K562 (cell line): Measurements from ENCODE around the gene EGLN1. TPM values are rescaled to one million over a fixed set of nuclear protein-coding genes. Genes with fewer than 3 reads are reported as not detected.

Source experiments
- ATAC-seq: fragments of 200-7000 bp; cut with Tn5 transposase; 3 replicates; pipeline ENCODE4 v1.9.1; 2020; ENCODE audit warnings: moderate library complexity
- BruUV-seq: library from RNA; stranded (reverse); fragments of 400-500 nt; replicated peaks from 2 replicates; lab custom pipeline; 2021; lab: Mats Ljungman, UMichigan
- CTCF ChIA-PET: fragments of 300-600 bp; formaldehyde crosslinking; extraction: SDS; loops from one replicate; lab custom pipeline; 2021; ENCODE audit warnings: low intra/inter-chr PET ratio; lab: Yijun Ruan, JAX
- POLR2A ChIA-PET: fragments of 300-600, 350-650 bp; sonication (Branson Sonifier 250); formaldehyde crosslinking; extraction: SDS; loops from one replicate; lab custom pipeline; 2021; ENCODE audit warnings: antibody characterized with exemption, inconsistent platforms; lab: Yijun Ruan, JAX
- DNase-seq, 4 experiments: peaks; one replicate each; pipeline versions ENCODE4 v3.0.0 to v3.0.0-alpha.2; 2011 to 2018; ENCODE audit warnings: low spot score in 3 of 4, mixed read lengths in 3 of 4; ENCODE audit errors: extremely low read depth in 1 of 4
- FAIRE-seq: peaks from 2 replicates; lab custom pipeline; 2011; peaks lifted over from hg19 to GRCh38; lab: Jason Lieb, UNC
- H2AFZ ChIP-seq: 2 replicates; pipeline ENCODE4 v1.6.0; 2011; ENCODE audit warnings: low read depth, low read length, control low read depth, inconsistent platforms
- H3K27ac ChIP-seq: fragments of 200-600 bp; 3 replicates; pipeline ENCODE4 v1.8.0; 2011; ENCODE audit warnings: low read depth, mild to moderate bottlenecking, control low read depth, inconsistent platforms, low read length, moderate library complexity, mixed read lengths; ENCODE audit errors: extremely low read depth
- H3K27me3 ChIP-seq, 2 experiments: fragments of 300-600 bp in 1 of 2; 2 replicates in 1 of 2; 3 replicates in 1 of 2; pipeline versions ENCODE4 v1.6.0 to v1.8.0; 2011; ENCODE audit warnings: inconsistent platforms in 2 of 2, low read length in 2 of 2, mild to moderate bottlenecking in 1 of 2, mixed read lengths in 1 of 2, moderate library complexity in 1 of 2; ENCODE audit not compliant: control insufficient read depth in 2 of 2, insufficient read depth in 2 of 2
- H3K36me3 ChIP-seq: fragments of 300-600 bp; 3 replicates; pipeline ENCODE4 v1.8.0; 2011; ENCODE audit warnings: mild to moderate bottlenecking, low read length, inconsistent platforms; ENCODE audit not compliant: control insufficient read depth, insufficient read depth
- H3K4me1 ChIP-seq, 2 experiments: fragments of 200-600 bp in 1 of 2; replicated peaks in 1 of 2; 2 replicates in 1 of 2; 3 replicates in 1 of 2; pipeline versions ENCODE4 v1.5.1 to v1.8.0; 2011; ENCODE audit warnings: inconsistent platforms in 2 of 2, low read length in 2 of 2, mild to moderate bottlenecking in 1 of 2, mixed read lengths in 1 of 2, moderate library complexity in 1 of 2; ENCODE audit not compliant: control insufficient read depth in 2 of 2, insufficient read depth in 2 of 2
- H3K4me2 ChIP-seq: 2 replicates; pipeline ENCODE4 v1.6.1; 2011; ENCODE audit warnings: low read length, control low read depth, inconsistent platforms, mixed read lengths; ENCODE audit not compliant: insufficient read depth
- H3K4me3 ChIP-seq: fragments of 200-600 bp; sonication (generic), shearing (Covaris generic); 2 replicates; pipeline ENCODE4 v1.5.1; 2016; ENCODE audit warnings: control low read depth, inconsistent platforms
- H3K79me2 ChIP-seq: fragments of 200-600 bp; 3 replicates; pipeline ENCODE4 v1.8.0; 2011; ENCODE audit warnings: low read length, inconsistent platforms; ENCODE audit not compliant: control insufficient read depth, insufficient read depth
- H3K9ac ChIP-seq, 2 experiments: 2 replicates each; pipeline versions ENCODE4 v1.6.0 to v1.6.1; 2011; ENCODE audit warnings: low read depth in 2 of 2, low read length in 2 of 2, control low read depth in 1 of 2, inconsistent platforms in 1 of 2, mild to moderate bottlenecking in 1 of 2, mixed read lengths in 1 of 2; ENCODE audit not compliant: insufficient read depth in 1 of 2
- H3K9me1 ChIP-seq: one replicate; pipeline ENCODE4 v1.6.0; 2011; ENCODE audit warnings: inconsistent platforms, mild to moderate bottlenecking, low read length, moderate library complexity; ENCODE audit not compliant: control insufficient read depth, insufficient read depth
- H3K9me3 ChIP-seq: replicated peaks from 2 replicates; pipeline ENCODE4 v1.5.1; 2011; ENCODE audit warnings: low read depth, low read length, inconsistent platforms; ENCODE audit not compliant: control insufficient read depth, insufficient read depth
- H4K20me1 ChIP-seq: replicated peaks from 2 replicates; pipeline ENCODE4 v1.6.1; 2011; ENCODE audit warnings: low read length, inconsistent platforms, mixed read lengths; ENCODE audit not compliant: control insufficient read depth, insufficient read depth
- CBX2 ChIP-seq: fragments of 200-600 bp; sonication (generic); IDR thresholded peaks from one replicate; pipeline ENCODE4 v1.6.1; 2012; ENCODE audit warnings: mild to moderate bottlenecking, low read length, inconsistent platforms; ENCODE audit not compliant: insufficient read depth, poor library complexity, severe bottlenecking
- EHMT2 ChIP-seq: fragments of 450-650 bp; IDR thresholded peaks from 2 replicates; pipeline ENCODE4 v1.6.1; 2018; ENCODE audit warnings: antibody characterized with exemption
- FOXJ3 ChIP-seq: sonication (generic); formaldehyde crosslinking; IDR thresholded peaks from 2 replicates; pipeline ENCODE4 v1.4.0; 2020; ENCODE audit warnings: mild to moderate bottlenecking, missing genetic modification reagents
- GABPB2 ChIP-seq: fragments of 250-450 bp; sonication (Bioruptor Pico); conservative IDR thresholded peaks from 2 replicates; pipeline ENCODE4 v1.5.1; 2021; ENCODE audit warnings: mild to moderate bottlenecking
- HMGN3 ChIP-seq: IDR thresholded peaks from 2 replicates; pipeline ENCODE4 v1.6.1; 2011; ENCODE audit warnings: borderline replicate concordance, low read depth, mild to moderate bottlenecking, mixed read lengths, low read length; ENCODE audit not compliant: insufficient read length; ENCODE audit errors: extremely low read depth
- KDM5B ChIP-seq: fragments of 200-600 bp; sonication (generic); IDR thresholded peaks from 2 replicates; pipeline ENCODE4 v1.6.1; 2012; ENCODE audit warnings: low read depth, mild to moderate bottlenecking, moderate library complexity, low read length, control low read depth, inconsistent platforms; ENCODE audit not compliant: insufficient replicate concordance
- MCM5 ChIP-seq: fragments of 450-650 bp; IDR thresholded peaks from 2 replicates; pipeline ENCODE4 v1.6.1; 2016; ENCODE audit warnings: low read depth
- RNF219 ChIP-seq: fragments of 250-450 bp; sonication (Bioruptor Pico); IDR thresholded peaks from 2 replicates; pipeline ENCODE4 v1.5.0; 2022; ENCODE audit warnings: mild to moderate bottlenecking
- TGIF2 ChIP-seq: sonication (generic); formaldehyde crosslinking; IDR thresholded peaks from 2 replicates; pipeline ENCODE4 v1.8.1; 2022; ENCODE audit warnings: mild to moderate bottlenecking, missing genetic modification reagents, moderate library complexity
- ZNF124 ChIP-seq: sonication (generic); formaldehyde crosslinking; IDR thresholded peaks from 2 replicates; pipeline ENCODE4 v1.8.1; 2022; ENCODE audit warnings: missing genetic modification reagents
- ZNF24 ChIP-seq: fragments of 450-650 bp; IDR thresholded peaks from 2 replicates; pipeline ENCODE4 v1.6.1; 2016
- ZNF274 ChIP-seq: IDR thresholded peaks from 2 replicates; pipeline ENCODE4 v1.6.1; 2011; ENCODE audit warnings: low read depth, mild to moderate bottlenecking, low read length, moderate library complexity, borderline replicate concordance
- ZNF324 ChIP-seq: fragments of 250-450 bp; sonication (Bioruptor Pico); IDR thresholded peaks from 2 replicates; pipeline ENCODE4 v1.4.0; 2020; ENCODE audit warnings: mild to moderate bottlenecking
- WGBS: fragments of 100-300 bp; shearing (Covaris generic); methylation state at CpG from one replicate; pipeline ENCODE4 v1.1.6; 2016; ENCODE audit warnings: low coverage, mixed read lengths; ENCODE audit not compliant: insufficient coverage; ENCODE audit errors: missing lambda C conversion rate; 5-methylcytosine and 5-hydroxymethylcytosine counted together
- in situ Hi-C: fragments of 300-500 bp; cut with MboI; formaldehyde crosslinking; loops from 4 replicates; pipeline ENCODE4 v1.15.0; 2018; ENCODE audit warnings: inconsistent platforms, mixed read lengths
- intact Hi-C: fragments of 100-400 bp; cut with micrococcal nuclease; formaldehyde crosslinking; loops from 2 replicates; pipeline ENCODE4 v1.14.2; 2022
- polyA plus RNA-seq, 8 experiments: library from polyadenylated mRNA; depleted of rRNA in 4 of 8; stranded (reverse) in 5 of 8; unstranded in 3 of 8; fragments of >200 nt; fragmentation: Nextera tagmentation in 2 of 8; fragmentation: Illumina TruSeq in 1 of 8; extraction: Ambion mirVana in 2 of 8; extraction: Trizol in 1 of 8; gene quantifications; 2 replicates each; pipeline versions ENCODE4 v1.2.1 to v1.2.3, GENCODE V29; 2011 to 2014; ENCODE audit warnings: inconsistent platforms in 1 of 8, missing spikeins in 1 of 8
- total RNA-seq, 7 experiments: library from RNA; depleted of rRNA in 6 of 7; stranded (reverse); fragments of >200 nt in 6 of 7; fragmentation: Illumina TruSeq in 2 of 7; extraction: Trizol in 2 of 7; gene quantifications; 2 replicates each; pipeline versions ENCODE4 v1.2.1 to v1.2.3, GENCODE V29; 2011 to 2021; ENCODE audit warnings: low replicate concordance in 1 of 7
- TF ChIP-seq, protein P1 (sequence below), 2 experiments: fragments of 450-650 bp in 1 of 2; sonication (generic) in 1 of 2; formaldehyde crosslinking; conservative IDR thresholded peaks; 2 replicates each; pipeline versions ENCODE4 v1.4.0 to v1.8.1; 2020 to 2022; ENCODE audit warnings: mild to moderate bottlenecking in 1 of 2, missing genetic modification reagents in 1 of 2
- TF ChIP-seq, protein P2 (sequence below): fragments of 250-450 bp; sonication (Bioruptor Pico); IDR thresholded peaks from 2 replicates; pipeline ENCODE4 v1.4.0; 2020; ENCODE audit warnings: mild to moderate bottlenecking

Gene EGLN1
- total and polyA plus RNA-seq, 9 of the 15 experiments (the other 6 are each of a cell fraction or from before 2014, with no cell fraction given): 5.2 to 54.3 (median 24.6) TPM

DNA sequence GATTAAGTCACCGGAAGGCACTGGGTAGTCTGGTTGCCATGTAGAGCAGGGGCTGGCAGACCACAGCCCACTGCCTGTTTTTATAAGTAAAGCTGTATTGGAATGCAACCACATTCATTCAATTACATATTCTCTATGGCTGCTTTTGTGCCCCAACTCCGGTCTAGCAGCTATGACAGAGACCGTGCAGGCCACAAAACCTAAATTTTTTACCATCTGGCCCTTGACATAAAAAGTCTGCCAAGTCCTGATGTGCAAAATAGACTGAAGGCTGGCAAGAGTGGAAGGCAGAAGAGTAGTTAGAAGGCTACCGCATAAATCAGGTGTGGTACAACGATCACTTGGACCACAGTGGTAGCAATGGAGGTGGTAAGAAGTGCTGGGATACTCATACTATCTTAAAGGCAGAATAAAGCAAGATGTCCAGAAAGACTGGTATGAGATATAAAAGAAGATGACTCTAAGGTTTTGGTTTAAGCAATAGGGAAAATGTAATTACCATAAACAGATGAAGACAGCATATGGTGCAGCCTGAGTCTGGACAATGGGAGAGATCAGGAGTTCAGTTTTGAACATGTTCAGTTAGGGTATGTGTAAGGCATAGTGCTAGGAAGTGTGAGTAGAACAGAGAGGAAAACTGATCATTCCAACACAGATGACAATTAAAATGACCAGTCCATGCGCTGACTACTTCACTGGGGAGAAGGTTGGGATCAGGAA, 37.2 kb downstream of the EGLN1 start (continued):
- TF ChIP-seq GABPB2 (CRISPR knock-in tag): no peak
- no peak for TF ChIP-seq RNF219 (CRISPR knock-in tag)
- TF ChIP-seq FOXJ3: no peak
- TF ChIP-seq MCM5: no peak
- no peak for TF ChIP-seq TGIF2 (CRISPR knock-in tag)

- no peak for FAIRE-seq
- H3K9me1 ChIP-seq: no peaks in the 10 kb centered on the region
- no peaks in the 10 kb centered on the region; the same call in 2 of the 3 replicates for H3K36me3 ChIP-seq
- intact Hi-C loops: no loop called here
- CTCF ChIA-PET: interaction anchor here (0.6 kb wide), 1 partner anchor 15 kb away, joined by 4 read pairs; no protein-coding TSS in a partner anchor
- no peak for DNase-seq
- peak; percentile 31; the same call in 1 of the 3 replicates for ATAC-seq
- no peak overlapping the region for H2AFZ ChIP-seq
- H3K79me2 ChIP-seq: peaks cover 89% of the 10 kb centered on the region
- WGBS: 56% methylated on average over 5 of the region's 5 CpGs
- in situ Hi-C loops: no loop called here
- H3K4me2 ChIP-seq: no peak overlapping the region
- POLR2A ChIA-PET: interaction anchor here (0.6 kb wide), 1 partner anchor 14 kb away, joined by 3 read pairs; no protein-coding TSS in a partner anchor
- no peak overlapping the region for H3K9ac ChIP-seq
- no peaks in the 10 kb centered on the region for H3K9me3 ChIP-seq
- H3K4me3 ChIP-seq: no peak overlapping the region
- H3K27ac ChIP-seq: no peak overlapping the region
- no peaks in the 10 kb centered on the region for H3K4me1 ChIP-seq
- no TSS peak for BruUV-seq
- H4K20me1 ChIP-seq: peaks cover 14% of the 10 kb centered on the region; the same call in 1 of the 2 replicates
- no peaks in the 10 kb centered on the region for H3K27me3 ChIP-seq
- TF ChIP-seq CBX2: no peak
- TF ChIP-seq ZNF274: no peak
- TF ChIP-seq, protein P1, sequence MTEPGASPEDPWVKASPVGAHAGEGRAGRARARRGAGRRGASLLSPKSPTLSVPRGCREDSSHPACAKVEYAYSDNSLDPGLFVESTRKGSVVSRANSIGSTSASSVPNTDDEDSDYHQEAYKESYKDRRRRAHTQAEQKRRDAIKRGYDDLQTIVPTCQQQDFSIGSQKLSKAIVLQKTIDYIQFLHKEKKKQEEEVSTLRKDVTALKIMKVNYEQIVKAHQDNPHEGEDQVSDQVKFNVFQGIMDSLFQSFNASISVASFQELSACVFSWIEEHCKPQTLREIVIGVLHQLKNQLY (CRISPR knock-in tag; conservative IDR thresholded peaks at IDR 0.05): no peak
- no peak for TF ChIP-seq KDM5B
- TF ChIP-seq, protein P2, sequence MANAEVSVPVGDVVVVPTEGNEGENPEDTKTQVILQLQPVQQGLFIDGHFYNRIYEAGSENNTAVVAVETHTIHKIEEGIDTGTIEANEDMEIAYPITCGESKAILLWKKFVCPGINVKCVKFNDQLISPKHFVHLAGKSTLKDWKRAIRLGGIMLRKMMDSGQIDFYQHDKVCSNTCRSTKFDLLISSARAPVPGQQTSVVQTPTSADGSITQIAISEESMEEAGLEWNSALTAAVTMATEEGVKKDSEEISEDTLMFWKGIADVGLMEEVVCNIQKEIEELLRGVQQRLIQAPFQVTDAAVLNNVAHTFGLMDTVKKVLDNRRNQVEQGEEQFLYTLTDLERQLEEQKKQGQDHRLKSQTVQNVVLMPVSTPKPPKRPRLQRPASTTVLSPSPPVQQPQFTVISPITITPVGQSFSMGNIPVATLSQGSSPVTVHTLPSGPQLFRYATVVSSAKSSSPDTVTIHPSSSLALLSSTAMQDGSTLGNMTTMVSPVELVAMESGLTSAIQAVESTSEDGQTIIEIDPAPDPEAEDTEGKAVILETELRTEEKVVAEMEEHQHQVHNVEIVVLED: no peak
- no peak for TF ChIP-seq ZNF24
- no peak for TF ChIP-seq EHMT2
- no peak for TF ChIP-seq ZNF124
- TF ChIP-seq HMGN3: no peak
- no peak for TF ChIP-seq ZNF324 (CRISPR knock-in tag)
These were observed 38.8 kb downstream of the EGLN1 start for GRCh38 chr1:231383159-231383860.
